ENCODE measurements around the gene KCTD19. TPM values are rescaled to one million over a fixed set of nuclear protein-coding genes. Genes with fewer than 3 reads are reported as not detected.

KCTD19 gene
- polyA plus RNA-seq, 1 donor (not counting 4 experiments of a cell fraction or from before 2014, with no cell fraction given): not detected

GRCh38 chr16:67311607-67312488 lies 14.7 kb downstream of the KCTD19 start:
- H4K20me1 ChIP-seq (ENCODE audit: control insufficient read depth, extremely low read depth, insufficient read depth, low read length): no peaks in the 10 kb centered on the region
- FAIRE-seq (peak; percentile 89), DNase-seq (ENCODE audit: low read depth, low spot score) (peak; percentile 100)
- H3K9ac ChIP-seq (ENCODE audit: control insufficient read depth, extremely low read depth, insufficient read depth, low read length): peak overlapping the region; percentile 23
- H2AFZ ChIP-seq (ENCODE audit: control insufficient read depth, low read length): no peak overlapping the region
- no peaks in the 10 kb centered on the region for H3K27me3 ChIP-seq (ENCODE audit: control insufficient read depth, extremely low read depth, insufficient read depth, low read length)
- peak overlapping the region; percentile 76 for H3K27ac ChIP-seq (ENCODE audit: control insufficient read depth, insufficient read depth, low read length)
- peaks cover 12% of the 10 kb centered on the region for H3K4me1 ChIP-seq (ENCODE audit: control insufficient read depth, extremely low read depth, insufficient read depth, low read length)
- H3K9me3 ChIP-seq (ENCODE audit: control insufficient read depth, low read depth, low read length): no peaks in the 10 kb centered on the region
- H3K79me2 ChIP-seq (ENCODE audit: control insufficient read depth, insufficient read depth, low read length): no peaks in the 10 kb centered on the region
- H3K9me1 ChIP-seq (ENCODE audit: control insufficient read depth, extremely low read depth, insufficient read depth, low read length): no peaks in the 10 kb centered on the region
- TF ChIP-seq CTCF (optimal IDR thresholded peaks at IDR 0.05 in 1 of 3, IDR thresholded peaks at IDR 0.05 in 1 of 3, conservative IDR thresholded peaks at IDR 0.05 in 1 of 3; ENCODE audit: extremely low read depth in 1 of 3, insufficient read depth in 2 of 3, low read length in 3 of 3): no peak
- no peak for TF ChIP-seq EZH2 (IDR thresholded peaks at IDR 0.05; ENCODE audit: low read length)
- no peaks in the 10 kb centered on the region for H3K36me3 ChIP-seq (ENCODE audit: control insufficient read depth in 2 of 2, extremely low read depth in 1 of 2, insufficient read depth in 2 of 2, low read length in 2 of 2)
- dilution Hi-C loops (cut with MboI; ENCODE audit: extremely low pct_ligation_motif_present, low sequenced_read_pairs): no loop called here
- H3K4me2 ChIP-seq (ENCODE audit: control insufficient read depth, extremely low read depth, insufficient read depth, low read depth, low read length): peak overlapping the region; percentile 59
- no peak overlapping the region for H3K4me3 ChIP-seq (ENCODE audit: control insufficient read depth in 2 of 3, extremely low read depth in 1 of 3, insufficient read depth in 2 of 3, low read depth in 1 of 3, low read length in 3 of 3)

- dilution Hi-C loops (cut with MboI; ENCODE audit: extremely low pct_ligation_motif_present, low sequenced_read_pairs): no loop called here
- no peak overlapping the region for H3K9ac ChIP-seq (ENCODE audit: control insufficient read depth, extremely low read depth, insufficient read depth, low read length)
These were observed 16.0 kb downstream of the KCTD19 start for GRCh38 chr16:67310561-67310960.

More at GRCh38 chr16:67310561-67310960, 16.0 kb downstream of the KCTD19 start:
- Histone ChIP-seq H3K4me2 (ENCODE audit: control insufficient read depth, extremely low read depth, insufficient read depth, low read depth, low read length) (no peak overlapping the region), H3K79me2 (ENCODE audit: control insufficient read depth, insufficient read depth, low read length) (no peaks in the 10 kb centered on the region), H3K36me3 (ENCODE audit: control insufficient read depth in 2 of 2, extremely low read depth in 1 of 2, insufficient read depth in 2 of 2, low read length in 2 of 2) (no peaks in the 10 kb centered on the region), H3K4me1 (ENCODE audit: control insufficient read depth, extremely low read depth, insufficient read depth, low read length) (peaks cover 12% of the 10 kb centered on the region), H4K20me1 (ENCODE audit: control insufficient read depth, extremely low read depth, insufficient read depth, low read length) (no peaks in the 10 kb centered on the region), H3K27ac (ENCODE audit: control insufficient read depth, insufficient read depth, low read length) (no peak overlapping the region), H2AFZ (ENCODE audit: control insufficient read depth, low read length) (no peak overlapping the region), H3K9me3 (ENCODE audit: control insufficient read depth, low read depth, low read length) (no peaks in the 10 kb centered on the region), H3K27me3 (ENCODE audit: control insufficient read depth, extremely low read depth, insufficient read depth, low read length) (no peaks in the 10 kb centered on the region), H3K4me3 (ENCODE audit: control insufficient read depth in 2 of 3, extremely low read depth in 1 of 3, insufficient read depth in 2 of 3, low read depth in 1 of 3, low read length in 3 of 3) (no peak overlapping the region), H3K9me1 (ENCODE audit: control insufficient read depth, extremely low read depth, insufficient read depth, low read length) (no peaks in the 10 kb centered on the region)
- TF ChIP-seq CTCF (optimal IDR thresholded peaks at IDR 0.05 in 1 of 3, IDR thresholded peaks at IDR 0.05 in 1 of 3, conservative IDR thresholded peaks at IDR 0.05 in 1 of 3; ENCODE audit: extremely low read depth in 1 of 3, insufficient read depth in 2 of 3, low read length in 3 of 3) (no peak), EZH2 (IDR thresholded peaks at IDR 0.05; ENCODE audit: low read length) (no peak)
- DNase-seq (ENCODE audit: low read depth, low spot score): no peak
- no peak for FAIRE-seq

All from keratinocyte (primary cell).